Stimulated activated CD4-positive, alpha-beta T cell treated with anti-CD3 and anti-CD28 coated beads, TNF-alpha, amount 100 ng/mL, for 48 hours (primary cell): ENCODE measurements around the gene CAPN13.

Experiments
- DNase-seq, 3 donors: peaks; one replicate each; pipeline ENCODE4 v3.0.0-alpha.2; 2020; ENCODE audit warnings: low read depth in 3 of 3

Gene CAPN13

DNA sequence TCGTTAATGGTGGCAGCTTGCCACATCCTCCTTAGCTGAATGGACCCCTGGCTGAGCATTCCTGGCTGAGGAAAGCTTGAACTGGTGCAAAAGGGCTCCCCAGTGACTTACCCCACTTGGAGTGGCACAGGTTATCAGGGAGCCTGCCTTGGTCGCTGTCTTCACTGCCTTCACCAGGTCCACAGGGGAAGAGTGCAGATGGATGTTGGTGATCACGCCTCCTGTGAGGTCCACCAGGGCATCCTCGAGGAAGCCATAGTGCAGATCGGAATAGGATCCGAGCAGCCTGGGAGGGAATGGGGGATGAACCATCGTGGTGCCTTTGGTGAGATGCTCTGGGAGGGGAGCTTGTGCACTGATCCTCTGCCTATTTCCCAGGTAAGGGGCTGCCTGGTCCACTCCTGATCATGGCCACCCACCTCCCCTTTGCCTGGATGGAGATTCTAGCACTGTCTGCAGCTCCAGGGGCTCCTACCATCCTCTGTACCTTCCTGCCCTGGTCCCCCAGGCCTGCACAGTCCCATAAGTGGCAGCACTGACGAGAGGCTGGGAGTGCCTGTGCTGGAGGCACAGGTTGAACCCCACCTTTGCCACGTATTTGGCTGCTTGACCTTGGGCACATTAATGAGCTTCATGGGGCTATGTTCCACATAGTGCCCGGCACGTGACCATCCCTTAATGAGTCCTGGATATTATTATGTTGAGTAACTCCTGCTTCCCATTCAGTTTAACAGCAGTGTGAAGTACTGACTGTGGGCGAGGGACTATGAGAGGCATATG is 43.0 kb downstream of the CAPN13 start:
- no peak for DNase-seq

DNA sequence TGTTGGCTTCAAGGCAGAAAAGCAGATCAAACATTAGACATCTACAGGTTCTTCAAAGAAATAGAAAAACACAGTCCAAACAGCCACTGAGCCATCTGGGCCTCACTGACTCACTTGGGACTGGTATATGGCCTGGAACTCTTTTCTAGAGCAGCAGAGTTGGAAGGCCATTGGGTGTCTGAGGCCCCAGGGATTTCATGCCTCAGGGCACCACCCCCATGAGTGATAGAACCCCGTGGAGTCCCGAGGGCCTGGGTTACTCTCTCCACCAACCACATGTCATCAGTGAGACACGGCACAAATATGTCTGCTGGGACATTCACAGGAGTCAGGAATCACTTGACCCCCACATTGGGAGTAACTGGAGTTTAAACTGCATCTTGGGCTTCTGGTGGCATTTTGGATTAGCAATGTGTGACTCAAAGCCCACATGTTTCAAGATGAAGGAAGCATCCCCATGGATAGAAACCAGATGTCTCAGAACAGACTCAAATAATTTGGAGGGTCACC is 44.0 kb downstream of the CAPN13 start:
- no peak for DNase-seq

DNA sequence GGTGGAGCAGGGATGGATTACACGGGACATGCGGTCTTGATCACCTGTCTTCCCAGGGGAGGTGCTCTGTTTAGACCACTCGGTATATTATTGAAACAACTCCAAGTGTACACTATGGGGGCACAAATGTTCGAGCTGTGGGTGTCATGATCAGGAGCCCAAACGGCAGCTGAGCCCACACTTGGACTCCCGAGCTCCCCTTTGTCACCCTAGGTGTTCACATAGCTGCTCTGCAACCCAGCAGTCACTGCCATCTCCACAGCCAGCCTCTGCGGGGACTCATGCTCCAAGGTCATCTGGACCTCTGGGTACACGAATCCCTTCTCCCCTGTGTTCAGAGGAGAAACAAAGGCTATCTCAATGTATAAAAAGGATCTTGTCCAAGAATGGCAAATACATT is 46.0 kb downstream of the CAPN13 start:
- no peak for DNase-seq

DNA sequence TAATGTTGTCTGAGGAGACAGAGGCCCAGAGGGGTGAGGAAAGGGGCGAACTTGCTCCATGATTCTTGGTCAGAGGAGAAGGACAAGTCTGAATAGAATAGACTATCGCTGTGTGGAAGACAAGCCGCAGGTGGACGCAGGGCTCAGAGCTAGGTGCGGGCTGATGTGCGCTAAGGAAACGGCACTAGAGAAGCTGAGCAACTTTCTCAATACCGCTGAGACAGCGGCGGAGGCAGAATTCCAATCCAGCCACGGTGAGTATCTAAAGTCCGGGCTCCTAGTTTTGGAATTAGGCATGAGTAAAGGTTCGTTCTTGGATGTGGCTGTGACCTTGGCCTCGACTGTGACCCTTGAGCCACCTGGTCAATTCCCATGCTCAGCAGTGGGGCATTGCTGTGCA is 47.8 kb downstream of the CAPN13 start:
- DNase-seq = no peak

DNA sequence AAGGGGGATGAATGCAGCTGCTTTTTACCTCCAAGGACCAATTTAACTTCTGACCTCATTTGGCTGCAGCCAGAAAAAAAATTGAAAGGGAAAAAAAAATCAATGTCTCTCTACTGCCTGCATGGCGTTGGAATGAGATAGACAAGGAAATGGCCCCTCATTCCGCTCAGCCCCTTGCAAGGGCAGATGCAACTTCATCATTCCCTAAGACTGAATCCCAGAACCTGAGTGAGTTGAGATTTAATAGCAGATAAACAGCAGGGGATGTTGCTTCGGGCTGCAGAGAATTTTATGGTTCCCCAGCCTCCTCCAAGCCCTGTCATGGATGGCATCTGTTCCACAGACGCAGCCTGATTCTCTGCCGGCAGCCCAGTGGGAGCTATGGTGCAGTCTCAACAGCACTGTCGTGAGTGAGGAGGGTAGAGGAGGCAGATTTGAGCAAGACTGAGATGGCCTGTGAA is 49.0 kb downstream of the CAPN13 start:
- DNase-seq = no peak

DNA sequence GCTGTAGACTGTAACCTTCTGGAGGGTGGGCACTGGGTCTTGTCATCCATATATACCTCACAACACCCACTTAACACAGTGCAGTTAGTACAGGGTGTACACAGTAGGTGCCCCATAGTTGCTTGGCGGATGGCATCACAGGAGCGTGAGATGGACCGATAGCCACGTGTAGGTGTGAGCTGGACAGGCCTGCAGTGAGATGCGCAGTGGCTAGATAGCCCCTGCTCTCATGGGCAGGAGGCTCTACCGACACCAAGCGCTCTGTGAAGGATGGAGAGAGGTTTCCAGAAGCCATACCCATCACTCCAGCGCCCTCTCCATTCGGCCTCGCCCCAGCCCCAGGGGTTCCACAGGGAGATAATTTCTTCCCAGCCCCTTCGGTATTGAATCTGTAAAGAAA is 49.5 kb downstream of the CAPN13 start:
- DNase-seq = no peak

DNA sequence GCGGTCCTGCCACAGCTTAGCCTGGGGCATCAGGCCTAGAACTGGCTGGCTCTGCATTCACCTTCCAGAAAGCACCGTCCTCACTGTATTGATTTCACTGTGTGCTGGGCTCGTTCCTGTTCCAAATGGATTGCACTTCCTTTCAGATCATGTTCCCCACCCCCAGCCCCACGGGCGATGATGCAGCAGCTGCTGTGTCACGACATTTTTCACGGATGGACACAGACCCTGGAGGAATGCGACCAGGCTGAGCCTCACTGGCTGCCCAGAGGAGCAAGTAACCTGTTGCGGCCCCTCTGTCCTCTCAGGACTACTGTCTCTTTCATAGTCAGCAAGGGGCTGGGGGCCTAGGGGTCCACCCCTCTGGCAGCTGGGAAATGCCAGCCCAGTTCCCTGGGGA is 50.3 kb downstream of the CAPN13 start:
- no peak for DNase-seq

DNA sequence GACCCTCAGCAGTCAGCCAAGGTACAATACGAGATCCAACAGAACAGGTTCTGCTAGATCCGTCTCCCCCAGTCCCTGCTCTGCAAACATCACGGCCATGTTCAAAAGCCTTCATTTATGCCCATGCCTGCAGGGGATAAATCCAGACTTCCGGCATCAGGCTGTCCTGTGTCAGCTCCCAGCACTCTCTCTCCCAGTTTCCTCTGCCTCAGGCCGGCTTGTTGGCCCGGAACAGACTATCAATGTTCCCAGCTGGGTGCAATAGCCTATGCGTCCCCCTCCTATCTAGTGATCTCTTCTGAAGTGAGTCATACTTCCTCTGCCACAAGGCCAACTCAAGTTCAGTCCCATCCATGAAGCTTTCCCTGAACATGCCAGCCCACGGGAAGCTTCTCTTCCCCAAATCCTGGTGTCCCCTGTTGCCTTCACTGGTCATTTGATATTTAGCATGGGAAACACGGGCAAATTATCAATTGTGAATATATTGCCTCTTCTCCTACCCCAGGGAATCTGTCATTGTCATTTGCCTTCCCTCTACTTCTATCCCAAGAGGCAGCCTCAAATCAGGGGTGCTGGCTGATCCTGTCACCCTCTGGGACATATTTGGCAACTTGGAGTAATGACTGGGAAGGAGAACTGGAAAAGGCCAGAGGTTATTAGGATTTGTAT is 51.1 kb downstream of the CAPN13 start:
- DNase-seq = no peak

DNA sequence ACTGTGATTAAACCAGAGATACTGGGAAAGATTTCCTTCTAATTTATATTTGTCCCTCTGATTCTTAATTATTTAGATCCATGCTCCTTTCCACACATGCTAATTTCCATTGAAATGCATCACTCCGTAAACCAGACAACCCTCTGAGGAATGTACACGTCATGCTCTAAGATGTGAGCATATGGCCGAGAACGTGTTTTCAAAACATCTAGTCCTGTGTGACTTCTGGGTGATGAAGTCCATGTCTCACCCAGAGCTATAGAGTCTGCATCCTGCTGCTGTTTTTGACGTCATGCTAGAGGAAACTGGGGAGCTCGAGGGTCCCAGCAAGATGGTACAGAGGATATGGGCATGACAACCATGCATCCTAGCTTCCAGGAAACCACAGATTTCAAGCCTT is 53.6 kb downstream of the CAPN13 start:
- DNase-seq = no peak

DNA sequence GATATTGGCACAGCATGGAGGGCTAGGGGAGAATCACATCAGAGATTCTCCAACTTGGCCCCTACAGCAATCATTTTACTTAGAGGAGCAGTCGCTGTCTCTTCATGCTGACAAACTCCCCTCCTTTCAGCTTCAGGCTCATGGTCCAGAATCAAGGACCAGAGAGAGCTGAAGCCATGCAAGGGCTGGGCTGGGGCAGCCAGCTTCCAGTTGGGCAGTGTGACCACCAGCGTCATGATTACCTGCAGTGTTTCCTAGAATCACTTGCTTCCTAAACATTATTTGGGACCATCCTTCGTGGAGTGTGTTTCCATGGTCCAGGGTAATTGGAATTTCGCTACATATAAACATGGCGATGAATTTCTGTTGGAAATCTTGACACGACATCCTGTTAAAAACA is 54.4 kb downstream of the CAPN13 start:
- no peak for DNase-seq

DNA sequence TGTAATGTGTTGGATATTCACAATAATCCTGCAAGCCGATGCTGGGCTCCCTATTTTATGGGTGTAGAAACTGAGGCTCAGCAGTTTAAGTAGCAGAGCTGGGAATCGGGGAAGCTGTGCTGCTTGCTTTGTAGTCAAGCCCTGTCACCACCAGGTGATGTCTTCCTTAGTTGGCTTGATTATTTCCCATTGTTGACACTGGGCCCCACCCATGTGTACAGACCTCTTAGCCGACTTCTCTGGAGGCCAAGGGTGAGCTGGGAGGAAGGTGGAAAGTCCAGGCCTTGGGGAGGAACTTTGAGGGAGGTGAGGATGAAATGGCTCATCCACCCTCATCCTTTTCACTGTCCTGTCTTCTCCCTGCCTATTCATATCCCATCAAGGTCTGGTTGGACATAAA is 60.0 kb downstream of the CAPN13 start:
- DNase-seq = no peak

DNA sequence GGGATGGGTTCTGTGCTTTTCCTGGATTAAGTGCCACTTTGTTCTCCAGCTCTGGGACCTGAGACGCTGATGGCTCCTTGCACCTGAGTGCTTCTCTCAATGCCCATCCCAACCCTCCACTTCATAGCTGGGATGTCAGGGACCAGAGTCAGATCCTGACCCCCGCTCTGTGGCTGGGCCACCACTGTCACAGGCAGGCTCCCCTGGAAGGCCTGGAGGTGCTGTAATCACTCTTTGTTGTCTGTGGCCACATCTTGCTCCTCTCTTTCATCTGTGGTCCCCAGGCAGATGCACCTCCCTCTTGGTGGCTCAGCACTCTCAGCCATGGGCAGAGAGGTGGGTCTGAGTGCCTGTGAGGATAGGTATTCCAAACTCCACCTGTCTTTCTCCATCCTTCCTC is 62.4 kb downstream of the CAPN13 start:
- DNase-seq = no peak

DNA sequence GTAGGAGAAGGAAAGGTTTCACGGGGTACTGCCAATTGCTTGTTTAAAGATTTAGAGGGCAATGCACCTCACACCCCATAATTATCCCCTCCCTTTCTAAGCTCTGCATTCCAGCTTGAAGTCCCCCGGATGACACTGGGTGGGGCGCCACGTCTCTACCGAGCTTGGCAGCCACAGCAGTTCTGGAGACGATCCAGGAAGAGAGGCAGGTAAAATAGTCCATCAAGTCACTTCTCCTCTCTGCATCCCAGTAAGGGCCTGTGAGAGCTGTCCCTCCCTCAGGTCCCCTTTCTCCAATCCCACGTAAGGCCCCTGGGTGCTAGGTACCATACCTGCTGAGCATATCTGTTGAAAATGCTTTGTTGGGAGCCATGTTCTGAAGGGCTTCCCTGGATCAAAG is 65.7 kb downstream of the CAPN13 start:
- no peak for DNase-seq

DNA sequence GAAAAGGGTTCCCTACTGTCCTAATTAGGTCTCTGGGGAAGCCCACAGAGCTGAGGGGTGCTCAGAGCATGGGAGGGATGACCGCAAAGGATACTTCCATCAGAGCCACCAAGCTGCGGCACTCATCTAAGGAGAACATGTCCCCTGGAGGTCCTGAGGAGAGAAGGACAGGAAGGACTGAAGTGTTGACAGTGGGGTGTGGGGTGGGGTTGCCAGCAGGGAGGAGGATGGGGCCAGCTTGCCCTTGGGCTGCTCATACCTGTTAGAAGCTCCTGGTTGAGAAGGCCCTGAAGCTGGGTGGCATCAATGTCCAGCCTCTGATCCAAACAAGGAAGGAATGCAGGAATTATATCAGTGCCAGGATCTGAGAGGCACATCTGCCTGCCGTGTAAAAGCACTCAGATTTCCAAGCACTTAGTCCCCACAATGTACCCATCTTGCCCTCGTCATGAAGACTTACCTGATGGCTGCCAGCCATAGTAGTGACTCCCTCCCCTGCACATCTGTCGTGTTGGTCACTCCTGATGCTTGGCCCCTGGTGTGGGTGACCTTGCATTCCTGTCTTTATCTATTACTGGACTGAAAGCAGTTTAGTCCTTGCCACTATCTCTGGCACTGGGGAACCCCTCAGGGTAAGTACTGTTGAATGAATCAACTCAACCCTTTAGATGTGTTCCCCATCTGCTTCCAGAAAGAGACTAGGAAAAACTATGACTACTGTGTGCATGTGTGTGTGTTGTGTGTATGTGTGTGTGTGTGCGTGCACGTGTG is 68.9 kb downstream of the CAPN13 start:
- DNase-seq = no peak

DNA sequence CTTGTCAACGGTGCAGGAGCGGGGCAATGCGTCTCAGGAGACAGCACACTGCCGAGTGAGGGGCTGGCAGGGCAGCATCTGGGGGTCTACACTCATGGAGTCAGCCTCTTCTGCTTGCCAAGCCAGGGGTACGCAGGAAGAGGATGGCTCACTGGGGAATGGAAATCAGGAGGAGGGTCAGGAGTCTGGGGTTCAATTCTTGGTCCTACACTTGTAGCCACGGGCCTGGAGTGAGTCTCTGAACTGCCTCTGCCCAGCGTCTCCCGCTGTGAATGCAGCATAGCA is 70.0 kb downstream of the CAPN13 start:
- no peak for DNase-seq

DNA sequence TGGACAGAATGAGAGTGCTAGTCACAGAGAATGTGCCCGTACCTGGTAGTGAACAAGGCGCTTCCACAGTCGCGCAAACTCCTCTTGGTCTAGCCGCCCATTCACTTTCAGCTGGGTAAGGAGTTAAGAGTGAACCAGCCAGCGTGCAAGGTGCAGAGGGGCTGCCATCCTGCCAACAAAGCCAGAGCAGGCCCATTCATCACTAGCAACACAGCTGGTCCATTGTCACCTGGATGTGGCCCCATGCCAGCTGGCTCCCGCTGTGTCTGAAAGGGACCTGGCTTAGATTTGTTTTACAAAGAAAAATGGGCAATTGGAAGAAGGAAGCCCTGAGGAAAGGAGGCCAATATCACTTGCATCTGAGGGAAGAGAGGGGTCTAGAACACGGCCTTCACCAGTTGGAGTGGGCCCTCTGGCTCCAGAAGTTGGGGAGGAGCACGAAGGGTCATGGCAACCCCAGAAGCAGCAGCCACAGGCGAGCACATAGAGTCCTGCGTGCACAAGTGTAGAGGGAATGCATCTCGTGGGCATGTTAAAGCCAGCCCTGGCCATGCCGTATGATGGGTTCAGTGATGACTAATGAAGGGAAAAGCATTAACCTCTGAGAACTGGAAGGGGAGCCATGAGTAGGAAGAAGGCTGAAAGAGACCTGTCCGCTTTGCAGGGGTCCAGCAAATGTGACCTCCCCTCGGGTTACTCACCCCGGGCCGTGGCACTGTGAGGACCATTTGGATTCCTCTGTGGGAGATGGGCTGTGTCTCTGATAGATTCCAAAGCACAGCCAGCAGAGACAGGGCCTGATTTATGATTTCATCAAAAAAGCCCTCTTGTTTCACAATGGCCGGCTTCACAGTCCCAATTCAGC is 70.6 kb downstream of the CAPN13 start:
- DNase-seq = no peak

DNA sequence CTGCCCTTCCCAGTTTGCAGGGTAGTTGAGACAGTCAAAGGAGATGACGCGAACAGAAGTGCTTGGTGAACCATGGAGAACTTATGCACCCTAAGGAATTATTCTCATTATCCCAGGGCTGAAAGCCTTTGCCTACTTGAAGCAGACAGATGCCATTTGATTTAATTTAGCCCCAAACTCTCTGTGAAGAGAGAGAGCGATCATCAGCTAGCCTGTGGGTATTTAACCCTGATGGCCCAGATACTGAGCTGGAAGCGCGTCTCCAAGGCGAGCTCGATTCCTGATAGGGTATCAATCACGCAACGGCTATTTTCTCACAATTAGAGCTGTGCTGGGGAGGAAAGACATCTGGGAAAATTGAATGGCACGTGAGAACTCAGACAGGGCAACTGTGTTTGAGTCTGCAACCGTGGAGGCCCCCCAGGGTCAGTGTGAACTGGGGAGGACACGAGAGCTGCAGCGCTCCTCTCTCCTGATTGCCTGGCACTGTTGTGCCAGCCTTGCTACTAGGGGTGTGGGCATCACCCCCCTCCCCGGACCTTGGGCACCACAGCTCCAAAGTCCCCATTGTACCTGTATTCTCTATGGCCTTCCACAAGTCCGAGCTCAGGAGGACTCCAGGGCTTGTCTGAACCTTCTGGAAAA is 73.2 kb downstream of the CAPN13 start:
- DNase-seq = no peak

DNA sequence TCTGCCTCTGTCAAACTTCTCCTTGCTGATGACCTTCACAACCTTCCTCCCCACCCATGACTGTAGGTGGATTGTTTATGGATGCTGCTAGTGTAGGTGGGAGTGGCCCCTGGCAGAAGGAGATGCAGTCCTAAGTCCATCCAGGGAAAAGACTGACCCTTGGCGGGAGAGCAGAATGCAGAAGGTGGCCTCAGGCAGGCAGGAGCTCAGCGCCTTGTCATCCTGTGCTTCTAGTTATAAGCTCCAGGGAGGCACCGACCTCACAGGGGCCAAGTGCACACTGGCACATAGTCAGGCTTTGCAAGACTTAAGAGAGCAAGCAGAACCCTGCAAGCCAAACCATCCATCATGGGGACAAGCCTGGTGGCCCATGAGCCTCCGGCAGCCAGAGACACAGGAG is 74.4 kb downstream of the CAPN13 start:
- DNase-seq = no peak

DNA sequence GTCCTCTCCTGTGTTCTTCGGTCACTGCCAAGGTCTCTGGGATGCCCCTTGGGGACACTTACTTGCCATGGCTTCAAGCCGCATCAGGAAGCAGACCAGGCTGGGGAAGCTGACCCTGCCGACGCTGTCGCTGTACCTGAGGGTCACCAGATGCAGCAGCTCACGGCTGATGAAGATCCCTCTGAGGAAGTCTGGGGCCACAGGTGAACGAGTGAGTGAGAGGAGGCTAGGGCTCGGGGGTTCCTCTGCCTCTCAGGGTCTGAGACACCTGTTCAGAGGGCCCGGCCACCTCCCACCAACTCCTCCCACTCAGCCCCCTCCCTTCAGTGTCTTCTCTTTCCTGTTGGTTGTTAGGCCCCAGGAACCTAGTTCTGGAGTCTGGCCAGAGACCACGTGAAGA is 74.9 kb downstream of the CAPN13 start:
- DNase-seq = no peak

DNA sequence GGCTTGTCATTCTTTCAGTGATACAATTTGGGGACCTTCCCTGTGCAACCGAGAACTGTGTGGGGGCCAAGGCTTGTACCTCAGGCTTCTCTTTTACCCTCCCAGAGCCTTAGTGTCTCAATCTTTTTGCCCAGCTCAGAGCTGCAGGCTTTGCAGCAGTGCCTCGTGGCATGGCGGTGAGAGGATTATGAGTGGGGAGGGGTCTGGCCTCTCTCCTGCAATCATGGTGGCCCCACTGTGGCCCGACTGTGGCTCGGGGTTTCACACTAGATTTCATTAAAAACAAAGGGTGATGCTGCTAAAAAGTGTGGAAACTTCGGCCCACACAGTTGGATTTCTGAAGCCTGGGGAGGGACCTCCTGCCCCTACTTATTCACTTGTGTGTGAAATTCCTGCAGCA is 75.5 kb downstream of the CAPN13 start:
- DNase-seq = no peak
